ENCODE data around the gene ZFHX3. TPM values are rescaled to one million over a fixed set of nuclear protein-coding genes. Genes with fewer than 3 reads are reported as not detected.

The ZFHX3 gene
- total and polyA plus RNA-seq, 2 donors (not counting 1 experiment from before 2014, with no cell fraction given): 0.54 to 6.6 TPM

DNA sequence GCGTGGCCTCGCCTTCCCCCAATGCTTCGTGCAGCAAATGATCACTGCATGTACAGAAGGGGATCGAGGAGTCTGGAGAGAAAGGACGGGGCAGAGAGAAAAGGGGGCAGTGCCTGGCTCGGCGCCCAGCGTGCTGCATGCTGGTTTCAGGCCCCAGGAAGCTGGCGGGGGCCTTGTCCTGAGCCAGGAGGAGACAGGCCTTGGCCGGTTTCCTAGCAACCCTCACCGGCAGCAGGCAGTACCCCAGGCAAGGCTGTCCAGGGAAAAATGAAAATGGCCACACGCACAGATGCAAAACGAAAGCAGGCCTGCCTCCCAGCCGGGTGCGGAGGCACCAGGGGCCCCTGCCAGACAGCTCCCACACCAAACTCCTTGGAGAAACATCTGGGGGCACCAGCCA is 126.3 kb downstream of the ZFHX3 start:
- Histone ChIP-seq H3K9me3 (ENCODE audit: control extremely low read depth in 1 of 3, control insufficient read depth in 2 of 3, insufficient read depth in 1 of 3, low read length in 2 of 3) (no peaks in the 10 kb centered on the region), H3K4me1 (ENCODE audit: control insufficient read depth in 2 of 2, insufficient read depth in 2 of 2, low read length in 2 of 2) (no peaks in the 10 kb centered on the region), H3K79me2 (ENCODE audit: control insufficient read depth, insufficient read depth, low read length) (no peaks in the 10 kb centered on the region), H2AFZ (ENCODE audit: insufficient read depth, low read depth, low read length, poor library complexity, severe bottlenecking) (no peak overlapping the region), H3K4me3 (ENCODE audit: control extremely low read depth in 1 of 5, extremely low read depth in 1 of 5, insufficient read depth in 1 of 5, low read depth in 2 of 5, low read length in 4 of 5) (no peak overlapping the region), H3K36me3 (replicated peaks in 1 of 2; ENCODE audit: control extremely low read depth in 1 of 2, control insufficient read depth in 1 of 2, extremely low read depth in 1 of 2, insufficient read depth in 2 of 2, low read length in 1 of 2) (no peaks in the 10 kb centered on the region), H3K9ac (ENCODE audit: low read length) (no peak overlapping the region), H3K27ac (ENCODE audit: low read length in 2 of 2) (no peak overlapping the region), H4K20me1 (ENCODE audit: control insufficient read depth, insufficient read depth, low read length, poor library complexity, severe bottlenecking) (no peaks in the 10 kb centered on the region), H3K4me2 (replicated peaks; ENCODE audit: low read depth, low read length, poor library complexity, severe bottlenecking) (no peak overlapping the region), H3K27me3 (replicated peaks in 1 of 4; ENCODE audit: control extremely low read depth in 1 of 4, control insufficient read depth in 3 of 4, insufficient read depth in 4 of 4, low read length in 3 of 4) (no peaks in the 10 kb centered on the region)
- Mint-ChIP-seq H3K4me1 (no peaks in the 10 kb centered on the region), H3K9me3 (ENCODE audit: insufficient read depth) (no peaks in the 10 kb centered on the region), H3K27ac (no peak overlapping the region), H3K27me3 (no peaks in the 10 kb centered on the region), H3K4me3 (no peak overlapping the region)
- intact Hi-C loops (cut with micrococcal nuclease): no loop called here
- CTCF ChIA-PET: no interaction called here
- DNase-seq (no peak), ATAC-seq (ENCODE audit: low read depth) (no peak)
- POLR2A ChIA-PET: no interaction called here
- 87% methylated on average over 15 of the region's 15 CpGs for WGBS (ENCODE audit: insufficient coverage)
- TF ChIP-seq CTCF (IDR thresholded peaks at IDR 0.05) (no peak), EZH2 (IDR thresholded peaks at IDR 0.05; ENCODE audit: borderline replicate concordance, insufficient read depth, low read depth, low read length, poor library complexity, severe bottlenecking) (no peak)

- TF ChIP-seq EZH2 (IDR thresholded peaks at IDR 0.05; ENCODE audit: borderline replicate concordance, insufficient read depth, low read depth, low read length, poor library complexity, severe bottlenecking) (no peak), CTCF (IDR thresholded peaks at IDR 0.05) (no peak)
- H4K20me1 ChIP-seq (ENCODE audit: control insufficient read depth, insufficient read depth, low read length, poor library complexity, severe bottlenecking): no peaks in the 10 kb centered on the region
- no peak for ATAC-seq (ENCODE audit: low read depth)
- H3K27me3 ChIP-seq (replicated peaks in 1 of 4; ENCODE audit: control extremely low read depth in 1 of 4, control insufficient read depth in 3 of 4, insufficient read depth in 4 of 4, low read length in 3 of 4): no peaks in the 10 kb centered on the region
- WGBS (ENCODE audit: insufficient coverage): 86% methylated on average over 12 of the region's 13 CpGs
- H3K4me3 ChIP-seq (ENCODE audit: control extremely low read depth in 1 of 5, extremely low read depth in 1 of 5, insufficient read depth in 1 of 5, low read depth in 2 of 5, low read length in 4 of 5): no peak overlapping the region
- H3K4me2 ChIP-seq (replicated peaks; ENCODE audit: low read depth, low read length, poor library complexity, severe bottlenecking): no peak overlapping the region
- intact Hi-C loops (cut with micrococcal nuclease): no loop called here
- no peaks in the 10 kb centered on the region for H3K9me3 ChIP-seq (ENCODE audit: control extremely low read depth in 1 of 3, control insufficient read depth in 2 of 3, insufficient read depth in 1 of 3, low read length in 2 of 3)
- Mint-ChIP-seq H3K4me1 (no peaks in the 10 kb centered on the region), H3K9me3 (ENCODE audit: insufficient read depth) (no peaks in the 10 kb centered on the region), H3K4me3 (no peak overlapping the region), H3K27ac (no peak overlapping the region), H3K27me3 (no peaks in the 10 kb centered on the region)
- no peak overlapping the region for H2AFZ ChIP-seq (ENCODE audit: insufficient read depth, low read depth, low read length, poor library complexity, severe bottlenecking)
- CTCF ChIA-PET: no interaction called here
- H3K9ac ChIP-seq (ENCODE audit: low read length): no peak overlapping the region
- POLR2A ChIA-PET: no interaction called here
- H3K79me2 ChIP-seq (ENCODE audit: control insufficient read depth, insufficient read depth, low read length): no peaks in the 10 kb centered on the region
- DNase-seq: no peak
- no peak overlapping the region for H3K27ac ChIP-seq (ENCODE audit: low read length in 2 of 2)
- no peaks in the 10 kb centered on the region for H3K4me1 ChIP-seq (ENCODE audit: control insufficient read depth in 2 of 2, insufficient read depth in 2 of 2, low read length in 2 of 2)
- no peaks in the 10 kb centered on the region for H3K36me3 ChIP-seq (replicated peaks in 1 of 2; ENCODE audit: control extremely low read depth in 1 of 2, control insufficient read depth in 1 of 2, extremely low read depth in 1 of 2, insufficient read depth in 2 of 2, low read length in 1 of 2)
These were observed 126.8 kb downstream of the ZFHX3 start for GRCh38 chr16:72921106-72921505.

Measured in B cell (primary cell).